Panc1 (cell line): Measurements from ENCODE around the gene NUDT2.

Experiments used
- POLR2AphosphoS5 ChIP-seq: IDR thresholded peaks from 2 replicates; pipeline ENCODE4 v1.6.1; 2012; ENCODE audit warnings: mild to moderate bottlenecking, low read depth, low read length, moderate library complexity
- SIN3A ChIP-seq: IDR thresholded peaks from 2 replicates; pipeline ENCODE4 v1.6.1; 2012; ENCODE audit warnings: low read depth, mild to moderate bottlenecking, low read length, moderate library complexity, borderline replicate concordance; ENCODE audit not compliant: insufficient read depth
- TF ChIP-seq, protein P1 (sequence below): fragments of 450-650 bp; IDR thresholded peaks from 2 replicates; pipeline ENCODE4 v1.5.1; 2017; ENCODE audit warnings: mild to moderate bottlenecking
- TF ChIP-seq, protein P2 (sequence below), 2 experiments: IDR thresholded peaks; 2 replicates each; pipeline ENCODE4 v1.6.1; 2011 to 2012; ENCODE audit warnings: low read depth in 2 of 2, control low read depth in 1 of 2, low read length in 1 of 2, mild to moderate bottlenecking in 1 of 2, moderate library complexity in 1 of 2; ENCODE audit not compliant: insufficient read depth in 1 of 2

DNA sequence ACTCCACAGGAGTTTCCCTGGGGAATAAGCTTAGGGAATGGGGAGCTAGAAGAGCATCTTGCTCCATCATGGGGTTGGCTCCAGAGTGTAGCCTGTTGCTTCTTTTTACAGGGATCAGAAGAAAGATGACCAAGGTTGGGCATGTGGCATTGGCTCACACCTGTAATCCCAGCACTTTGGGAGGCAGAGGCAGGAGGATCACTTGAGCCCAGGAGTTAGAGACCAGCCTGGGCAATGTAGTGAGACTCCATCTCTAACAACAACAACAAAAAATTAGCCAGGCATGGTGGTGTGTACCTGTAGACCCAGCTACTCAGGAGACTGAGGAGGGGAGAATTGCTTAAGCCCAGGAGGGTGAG, 18.4 kb downstream of the NUDT2 start:
- TF ChIP-seq, protein P1, sequence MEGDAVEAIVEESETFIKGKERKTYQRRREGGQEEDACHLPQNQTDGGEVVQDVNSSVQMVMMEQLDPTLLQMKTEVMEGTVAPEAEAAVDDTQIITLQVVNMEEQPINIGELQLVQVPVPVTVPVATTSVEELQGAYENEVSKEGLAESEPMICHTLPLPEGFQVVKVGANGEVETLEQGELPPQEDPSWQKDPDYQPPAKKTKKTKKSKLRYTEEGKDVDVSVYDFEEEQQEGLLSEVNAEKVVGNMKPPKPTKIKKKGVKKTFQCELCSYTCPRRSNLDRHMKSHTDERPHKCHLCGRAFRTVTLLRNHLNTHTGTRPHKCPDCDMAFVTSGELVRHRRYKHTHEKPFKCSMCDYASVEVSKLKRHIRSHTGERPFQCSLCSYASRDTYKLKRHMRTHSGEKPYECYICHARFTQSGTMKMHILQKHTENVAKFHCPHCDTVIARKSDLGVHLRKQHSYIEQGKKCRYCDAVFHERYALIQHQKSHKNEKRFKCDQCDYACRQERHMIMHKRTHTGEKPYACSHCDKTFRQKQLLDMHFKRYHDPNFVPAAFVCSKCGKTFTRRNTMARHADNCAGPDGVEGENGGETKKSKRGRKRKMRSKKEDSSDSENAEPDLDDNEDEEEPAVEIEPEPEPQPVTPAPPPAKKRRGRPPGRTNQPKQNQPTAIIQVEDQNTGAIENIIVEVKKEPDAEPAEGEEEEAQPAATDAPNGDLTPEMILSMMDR, result no peak
- TF ChIP-seq SIN3A (no peak), POLR2AphosphoS5 (no peak)
- TF ChIP-seq, protein P2, sequence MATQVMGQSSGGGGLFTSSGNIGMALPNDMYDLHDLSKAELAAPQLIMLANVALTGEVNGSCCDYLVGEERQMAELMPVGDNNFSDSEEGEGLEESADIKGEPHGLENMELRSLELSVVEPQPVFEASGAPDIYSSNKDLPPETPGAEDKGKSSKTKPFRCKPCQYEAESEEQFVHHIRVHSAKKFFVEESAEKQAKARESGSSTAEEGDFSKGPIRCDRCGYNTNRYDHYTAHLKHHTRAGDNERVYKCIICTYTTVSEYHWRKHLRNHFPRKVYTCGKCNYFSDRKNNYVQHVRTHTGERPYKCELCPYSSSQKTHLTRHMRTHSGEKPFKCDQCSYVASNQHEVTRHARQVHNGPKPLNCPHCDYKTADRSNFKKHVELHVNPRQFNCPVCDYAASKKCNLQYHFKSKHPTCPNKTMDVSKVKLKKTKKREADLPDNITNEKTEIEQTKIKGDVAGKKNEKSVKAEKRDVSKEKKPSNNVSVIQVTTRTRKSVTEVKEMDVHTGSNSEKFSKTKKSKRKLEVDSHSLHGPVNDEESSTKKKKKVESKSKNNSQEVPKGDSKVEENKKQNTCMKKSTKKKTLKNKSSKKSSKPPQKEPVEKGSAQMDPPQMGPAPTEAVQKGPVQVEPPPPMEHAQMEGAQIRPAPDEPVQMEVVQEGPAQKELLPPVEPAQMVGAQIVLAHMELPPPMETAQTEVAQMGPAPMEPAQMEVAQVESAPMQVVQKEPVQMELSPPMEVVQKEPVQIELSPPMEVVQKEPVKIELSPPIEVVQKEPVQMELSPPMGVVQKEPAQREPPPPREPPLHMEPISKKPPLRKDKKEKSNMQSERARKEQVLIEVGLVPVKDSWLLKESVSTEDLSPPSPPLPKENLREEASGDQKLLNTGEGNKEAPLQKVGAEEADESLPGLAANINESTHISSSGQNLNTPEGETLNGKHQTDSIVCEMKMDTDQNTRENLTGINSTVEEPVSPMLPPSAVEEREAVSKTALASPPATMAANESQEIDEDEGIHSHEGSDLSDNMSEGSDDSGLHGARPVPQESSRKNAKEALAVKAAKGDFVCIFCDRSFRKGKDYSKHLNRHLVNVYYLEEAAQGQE (IDR thresholded peaks at IDR 0.05; ENCODE audit: insufficient read depth in 1 of 2, low read depth in 2 of 2, low read length in 1 of 2), result no peak
